Regular cardiac myocyte (primary cell): ENCODE data around the gene MARCHF10. TPM values are rescaled to one million over a fixed set of nuclear protein-coding genes. Genes with fewer than 3 reads are reported as not detected.

ENCODE experiments used
- total RNA-seq: library from RNA; depleted of rRNA; stranded (reverse); fragments of >200 nt; gene quantifications from 2 replicates; pipeline ENCODE4 v1.2.3, GENCODE V29; 2014

MARCHF10 gene, protein sequence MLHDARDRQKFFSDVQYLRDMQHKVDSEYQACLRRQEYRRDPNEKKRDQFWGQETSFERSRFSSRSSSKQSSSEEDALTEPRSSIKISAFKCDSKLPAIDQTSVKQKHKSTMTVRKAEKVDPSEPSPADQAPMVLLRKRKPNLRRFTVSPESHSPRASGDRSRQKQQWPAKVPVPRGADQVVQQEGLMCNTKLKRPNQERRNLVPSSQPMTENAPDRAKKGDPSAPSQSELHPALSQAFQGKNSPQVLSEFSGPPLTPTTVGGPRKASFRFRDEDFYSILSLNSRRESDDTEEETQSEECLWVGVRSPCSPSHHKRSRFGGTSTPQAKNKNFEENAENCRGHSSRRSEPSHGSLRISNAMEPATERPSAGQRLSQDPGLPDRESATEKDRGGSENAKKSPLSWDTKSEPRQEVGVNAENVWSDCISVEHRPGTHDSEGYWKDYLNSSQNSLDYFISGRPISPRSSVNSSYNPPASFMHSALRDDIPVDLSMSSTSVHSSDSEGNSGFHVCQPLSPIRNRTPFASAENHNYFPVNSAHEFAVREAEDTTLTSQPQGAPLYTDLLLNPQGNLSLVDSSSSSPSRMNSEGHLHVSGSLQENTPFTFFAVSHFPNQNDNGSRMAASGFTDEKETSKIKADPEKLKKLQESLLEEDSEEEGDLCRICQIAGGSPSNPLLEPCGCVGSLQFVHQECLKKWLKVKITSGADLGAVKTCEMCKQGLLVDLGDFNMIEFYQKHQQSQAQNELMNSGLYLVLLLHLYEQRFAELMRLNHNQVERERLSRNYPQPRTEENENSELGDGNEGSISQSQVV
- under 0.01 and 0.38 TPM in 2 replicates for total RNA-seq

DNA sequence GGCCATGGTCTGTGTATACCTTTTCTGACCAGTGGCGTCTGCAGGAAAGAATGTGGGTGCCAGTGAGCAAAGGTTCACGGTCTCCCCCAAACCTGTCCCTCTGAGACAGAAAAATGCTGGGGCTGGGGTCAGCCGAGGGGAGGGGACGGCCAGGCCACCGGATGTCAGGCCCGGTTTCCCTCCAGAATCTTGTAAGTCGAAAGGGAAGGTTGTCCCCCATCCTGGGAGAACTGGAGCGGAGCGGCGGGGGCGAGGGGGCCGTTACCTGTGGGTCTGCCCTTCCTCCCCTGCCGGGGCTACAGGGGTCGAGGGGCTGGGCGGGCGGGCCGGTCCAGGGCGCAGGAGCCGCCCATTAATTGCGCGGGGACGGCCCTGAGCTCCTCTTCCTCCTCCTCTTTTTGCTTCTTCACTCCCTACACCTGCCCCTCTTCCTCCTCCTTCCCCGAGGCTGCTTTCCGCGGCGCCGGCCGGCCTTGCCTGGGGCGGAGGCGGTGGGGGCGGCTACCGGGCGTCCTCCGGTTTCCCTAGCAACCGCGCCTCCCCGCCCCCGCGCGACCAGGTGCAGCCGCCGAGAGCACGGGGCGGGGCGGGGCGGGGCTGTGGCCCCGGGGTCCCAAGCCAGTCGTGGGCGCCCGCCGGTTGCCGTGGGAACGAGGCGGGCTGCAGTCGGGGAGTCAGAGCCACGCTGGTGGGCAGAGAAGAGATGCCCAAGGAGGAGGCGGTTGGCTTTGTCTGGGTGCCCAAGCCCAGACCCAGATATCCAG lies at the start of gene MARCHF10:
Gene MARCHF10 (minus strand): TSS at position 503 of the 764 bp plus-strand sequence. CDS start 6,579 bp downstream, outside the sequence.

Other genes starting within 250 kb of the MARCHF10 start
- 146 and 230 TPM in 2 replicates for gene MRC2, start 180.6 kb downstream of the MARCHF10 start, total RNA-seq
- gene TANC2, start 157.9 kb upstream of the MARCHF10 start, total RNA-seq: 10.4 and 28.5 TPM in 2 replicates